ENCODE results near the gene TCEAL3.
"Not testable (repeated sequence)": the region's sequence is repeated elsewhere in the genome, so short reads cannot be mapped to it uniquely, and the experiment has no call there.

TCEAL3 gene

DNA sequence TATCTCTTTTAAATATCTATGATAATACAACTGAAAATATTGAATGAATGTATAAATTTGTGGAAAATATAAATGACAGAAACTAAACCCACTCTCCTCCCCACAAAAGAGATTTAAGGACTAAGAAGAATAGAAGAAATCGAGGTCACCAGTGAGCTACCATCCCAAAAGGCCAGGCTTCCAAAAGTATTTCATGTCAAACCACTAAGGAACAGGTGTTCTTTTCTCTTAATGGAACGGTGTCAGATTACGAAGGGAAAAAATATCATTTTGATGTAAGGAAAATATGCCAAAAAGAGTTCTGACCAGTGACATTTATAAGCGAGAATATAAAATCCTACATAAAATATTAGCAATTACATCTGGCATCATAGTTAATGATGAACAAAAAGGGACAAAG, 36.0 kb upstream of the TCEAL3 start:
- ChIA-PET POLR2A (no interaction called here), CTCF (no interaction called here)
- DNase-seq (ENCODE audit: low read depth, low spot score): no peak
- TF ChIP-seq, protein P1, sequence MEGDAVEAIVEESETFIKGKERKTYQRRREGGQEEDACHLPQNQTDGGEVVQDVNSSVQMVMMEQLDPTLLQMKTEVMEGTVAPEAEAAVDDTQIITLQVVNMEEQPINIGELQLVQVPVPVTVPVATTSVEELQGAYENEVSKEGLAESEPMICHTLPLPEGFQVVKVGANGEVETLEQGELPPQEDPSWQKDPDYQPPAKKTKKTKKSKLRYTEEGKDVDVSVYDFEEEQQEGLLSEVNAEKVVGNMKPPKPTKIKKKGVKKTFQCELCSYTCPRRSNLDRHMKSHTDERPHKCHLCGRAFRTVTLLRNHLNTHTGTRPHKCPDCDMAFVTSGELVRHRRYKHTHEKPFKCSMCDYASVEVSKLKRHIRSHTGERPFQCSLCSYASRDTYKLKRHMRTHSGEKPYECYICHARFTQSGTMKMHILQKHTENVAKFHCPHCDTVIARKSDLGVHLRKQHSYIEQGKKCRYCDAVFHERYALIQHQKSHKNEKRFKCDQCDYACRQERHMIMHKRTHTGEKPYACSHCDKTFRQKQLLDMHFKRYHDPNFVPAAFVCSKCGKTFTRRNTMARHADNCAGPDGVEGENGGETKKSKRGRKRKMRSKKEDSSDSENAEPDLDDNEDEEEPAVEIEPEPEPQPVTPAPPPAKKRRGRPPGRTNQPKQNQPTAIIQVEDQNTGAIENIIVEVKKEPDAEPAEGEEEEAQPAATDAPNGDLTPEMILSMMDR (IDR thresholded peaks at IDR 0.05; ENCODE audit: insufficient read depth, low read length, missing control alignments): no peak
- H3K4me3 ChIP-seq (ENCODE audit: low read depth, low read length): no peak overlapping the region

DNA sequence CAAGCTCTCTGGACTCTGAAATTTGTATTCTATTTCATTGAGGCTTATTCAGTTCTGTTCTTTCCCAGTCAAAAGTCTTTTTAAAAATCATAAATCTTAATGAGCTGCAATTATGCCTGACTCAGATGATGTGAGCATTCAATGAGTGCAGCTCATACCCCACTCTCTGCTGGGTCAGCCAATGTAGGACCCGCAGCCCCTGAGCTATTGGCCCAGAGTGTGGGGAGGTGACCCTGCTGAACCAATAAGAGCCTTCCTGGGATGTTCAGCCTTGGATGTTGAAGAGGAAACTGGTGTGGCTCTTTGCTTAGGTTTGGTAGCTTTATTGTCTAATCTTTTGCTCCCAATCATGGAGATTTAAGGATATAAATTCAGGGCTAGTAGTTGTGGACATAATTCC, 34.6 kb upstream of the TCEAL3 start:
- TF ChIP-seq, protein P1 (IDR thresholded peaks at IDR 0.05; ENCODE audit: insufficient read depth, low read length, missing control alignments): no peak
- ChIA-PET POLR2A (no interaction called here), CTCF (no interaction called here)
- H3K4me3 ChIP-seq (ENCODE audit: low read depth, low read length): no peak overlapping the region
- DNase-seq (ENCODE audit: low read depth, low spot score): no peak

DNA sequence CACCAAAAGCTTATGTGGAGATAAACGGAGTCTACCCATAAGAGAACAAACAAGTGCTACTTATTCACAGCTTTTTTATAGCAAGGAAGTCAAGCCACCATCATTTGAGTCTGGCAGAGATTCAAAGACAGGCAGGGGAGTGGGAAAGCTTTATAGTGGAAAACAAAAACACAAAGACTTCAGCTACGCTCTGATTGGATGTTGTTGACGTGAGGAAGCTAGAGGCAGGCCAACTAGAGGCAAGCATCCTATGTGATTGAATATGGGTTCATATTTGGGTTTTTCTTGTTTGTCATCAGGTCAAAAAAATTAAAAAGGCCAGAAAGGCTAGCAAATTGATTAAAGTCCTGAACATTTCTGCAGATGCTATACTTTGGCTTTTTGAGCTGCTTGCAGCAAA, 23.2 kb upstream of the TCEAL3 start:
- TF ChIP-seq, protein P1 (IDR thresholded peaks at IDR 0.05; ENCODE audit: insufficient read depth, low read length, missing control alignments): no peak
- DNase-seq (ENCODE audit: low read depth, low spot score): no peak
- ChIA-PET CTCF (no interaction called here), POLR2A (no interaction called here)
- 0 out of 2 replicates have a peak overlapping the region, but pooled peaks have one; percentile 12 for H3K4me3 ChIP-seq (ENCODE audit: low read depth, low read length)

DNA sequence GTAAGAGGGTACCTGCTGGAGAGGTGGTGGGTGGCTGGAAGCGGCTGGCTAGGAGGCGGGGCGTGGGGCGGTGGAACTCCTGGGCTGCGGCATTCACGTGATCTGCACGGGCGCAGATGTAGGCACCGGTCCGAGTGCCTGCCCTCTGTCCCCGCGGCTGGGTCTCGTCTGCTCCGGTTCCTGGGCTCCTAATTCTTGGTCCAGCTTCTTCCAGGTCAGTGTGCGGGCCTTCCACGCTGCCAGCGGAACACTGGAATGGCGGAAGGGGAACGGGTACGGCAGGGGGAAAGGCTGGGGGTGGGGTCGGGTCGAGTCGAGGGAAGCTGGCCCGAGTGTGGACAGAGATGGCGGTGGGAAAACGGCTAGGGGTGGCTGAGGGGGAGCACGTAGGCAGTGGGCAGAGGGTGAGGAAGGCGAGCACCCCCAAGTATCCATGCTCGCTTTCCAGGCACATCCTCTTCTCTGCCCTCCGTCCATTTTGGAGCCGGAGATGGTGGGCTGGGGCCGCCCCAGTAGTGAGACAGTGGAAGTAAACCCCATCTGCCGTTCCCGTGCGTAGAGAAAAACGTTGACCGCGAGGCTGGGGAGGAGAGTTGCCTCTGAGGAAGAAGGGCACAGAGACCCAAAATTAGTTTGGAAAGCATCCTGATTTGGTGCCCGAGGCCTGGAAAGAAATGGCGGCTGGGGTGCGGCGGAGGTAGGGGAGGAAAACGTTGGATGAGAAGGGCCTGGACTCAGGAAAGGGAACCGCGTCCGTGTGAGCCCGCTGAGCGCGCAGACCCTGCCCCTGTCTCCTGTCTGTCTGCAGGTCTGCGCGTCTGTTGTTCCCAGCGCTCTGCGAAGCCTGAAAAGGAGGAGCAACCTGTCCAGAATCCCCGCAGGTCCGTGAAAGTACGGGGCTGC, 22.1 kb upstream of the TCEAL3 start, which contains the start of gene TCEAL4:
Gene TCEAL4 (plus strand): TSS at position 105 of the 903 bp plus-strand sequence. CDS start 1,161 bp downstream, outside the sequence.
- TF ChIP-seq, protein P1 (IDR thresholded peaks at IDR 0.05; ENCODE audit: insufficient read depth, low read length, missing control alignments): no peak
- POLR2A ChIA-PET: no interaction called here
- CTCF ChIA-PET: no interaction called here
- H3K4me3 ChIP-seq (ENCODE audit: low read depth, low read length): peak within 1 kb of the TSS; percentile 73
- no peak for DNase-seq (ENCODE audit: low read depth, low spot score)

DNA sequence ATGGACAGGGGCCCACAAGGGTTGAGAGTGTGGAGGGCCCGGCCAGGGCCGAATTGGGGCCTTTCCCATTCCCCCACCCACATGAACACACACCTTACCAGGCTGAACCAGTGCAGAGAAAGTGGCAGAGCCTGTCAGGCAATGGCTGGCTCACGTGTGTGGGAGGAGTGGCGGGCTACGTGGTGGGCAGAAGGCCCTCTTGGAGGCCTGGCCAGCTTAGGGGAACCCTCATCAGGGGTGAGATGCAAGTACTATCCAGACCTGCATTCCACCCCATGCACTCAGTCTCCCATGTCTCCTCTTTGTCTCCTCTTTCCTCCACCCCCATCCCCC, 21.5 kb upstream of the TCEAL3 start:
- H3K4me3 ChIP-seq (ENCODE audit: low read depth, low read length): peak overlapping the region; percentile 73
- ChIA-PET POLR2A (no interaction called here), CTCF (no interaction called here)
- TF ChIP-seq, protein P1 (IDR thresholded peaks at IDR 0.05; ENCODE audit: insufficient read depth, low read length, missing control alignments): no peak
- no peak for DNase-seq (ENCODE audit: low read depth, low spot score)

DNA sequence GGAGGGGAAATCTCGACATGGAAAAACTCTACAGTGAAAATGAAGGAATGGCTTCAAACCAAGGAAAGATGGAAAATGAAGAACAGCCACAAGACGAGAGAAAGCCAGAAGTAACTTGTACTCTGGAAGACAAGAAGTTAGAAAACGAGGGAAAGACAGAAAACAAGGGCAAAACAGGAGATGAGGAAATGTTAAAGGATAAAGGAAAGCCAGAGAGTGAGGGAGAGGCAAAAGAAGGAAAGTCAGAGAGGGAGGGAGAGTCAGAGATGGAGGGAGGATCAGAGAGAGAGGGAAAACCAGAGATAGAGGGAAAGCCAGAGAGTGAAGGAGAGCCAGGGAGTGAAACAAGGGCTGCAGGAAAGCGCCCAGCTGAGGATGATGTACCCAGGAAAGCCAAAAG, 21.1 kb upstream of the TCEAL3 start:
- H3K4me3 ChIP-seq (ENCODE audit: low read depth, low read length): peak overlapping the region; percentile 73
- TF ChIP-seq, protein P1 (IDR thresholded peaks at IDR 0.05; ENCODE audit: insufficient read depth, low read length, missing control alignments): no peak
- ChIA-PET POLR2A (no interaction called here), CTCF (no interaction called here)
- DNase-seq (ENCODE audit: low read depth, low spot score): no peak

DNA sequence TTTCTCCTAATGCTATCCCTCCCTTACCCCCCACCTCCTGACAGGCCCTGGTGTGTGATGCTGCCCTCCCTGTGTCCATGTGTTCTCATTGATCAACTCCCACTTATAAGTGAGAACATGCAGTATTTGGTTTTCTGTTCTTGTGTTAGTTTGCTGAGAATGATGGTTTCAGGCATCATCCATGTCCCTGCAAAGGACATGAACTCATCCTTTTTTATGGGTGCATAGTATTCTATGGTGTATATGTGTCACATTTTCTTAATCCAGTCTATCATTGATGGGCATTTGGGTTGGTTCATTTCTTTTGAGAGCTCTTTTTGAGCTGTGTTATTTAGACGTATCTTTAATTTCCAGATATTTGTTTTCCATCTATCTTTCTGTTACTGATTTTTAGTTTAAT, 15.5 kb upstream of the TCEAL3 start:
- POLR2A ChIA-PET; DNase-seq (ENCODE audit: low read depth, low spot score); H3K4me3 ChIP-seq (ENCODE audit: low read depth, low read length); CTCF ChIA-PET: not testable (repeated sequence)

DNA sequence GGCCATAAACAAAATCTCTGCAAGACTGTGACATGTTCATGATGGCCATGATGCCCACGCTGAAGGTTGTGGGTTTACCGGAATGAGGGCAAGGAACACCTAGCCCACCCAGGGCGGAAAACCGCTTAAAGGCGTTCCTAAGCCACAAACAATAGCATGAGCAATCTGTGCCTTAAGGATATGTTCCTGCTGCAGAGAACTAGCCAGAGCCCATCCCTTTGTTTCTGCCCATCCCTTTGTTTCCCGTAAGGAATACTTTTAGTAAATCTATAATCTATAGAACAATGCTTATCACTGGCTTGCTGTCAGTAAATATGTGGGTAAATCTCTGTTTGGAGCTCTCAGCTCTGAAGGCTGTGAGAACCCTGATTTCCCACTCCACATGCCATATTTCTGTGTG, 12.6 kb upstream of the TCEAL3 start:
- POLR2A ChIA-PET; DNase-seq (ENCODE audit: low read depth, low spot score); CTCF ChIA-PET; H3K4me3 ChIP-seq (ENCODE audit: low read depth, low read length): not testable (repeated sequence)
